Progenitor cell of endocrine pancreas (in vitro differentiated cells): ENCODE measurements around the gene DUSP11. TPM values are rescaled to one million over a fixed set of nuclear protein-coding genes. Genes with fewer than 3 reads are reported as not detected.

Experiments
- DNase-seq: peaks from one replicate; pipeline ENCODE4 v3.0.0; 2021; ENCODE audit warnings: low spot score; ENCODE audit not compliant: unreplicated experiment
- H3K27ac Mint-ChIP-seq: 2 replicates; pipeline ENCODE4 v1.8.0; 2021; ENCODE audit warnings: mild to moderate bottlenecking, moderate library complexity, mixed read lengths
- H3K27me3 Mint-ChIP-seq: 2 replicates; pipeline ENCODE4 v1.8.0; 2021; ENCODE audit warnings: mixed read lengths
- H3K36me3 Mint-ChIP-seq: 2 replicates; pipeline ENCODE4 v1.8.0; 2022; ENCODE audit warnings: mixed read lengths; ENCODE audit not compliant: insufficient read depth
- H3K4me1 Mint-ChIP-seq: 2 replicates; pipeline ENCODE4 v1.8.0; 2021; ENCODE audit warnings: low read depth, mixed read lengths
- H3K4me3 Mint-ChIP-seq: 2 replicates; pipeline ENCODE4 v1.8.0; 2021; ENCODE audit warnings: low read depth, mild to moderate bottlenecking, moderate library complexity, mixed read lengths
- H3K9me3 Mint-ChIP-seq: 2 replicates; pipeline ENCODE4 v1.8.0; 2021; ENCODE audit warnings: low read depth, mixed read lengths
- CTCF ChIP-seq: fragments of 200-600 bp; sonication (generic); IDR thresholded peaks from one replicate; pipeline ENCODE4 v1.5.0; 2021; ENCODE audit warnings: antibody characterized with exemption, mild to moderate bottlenecking; ENCODE audit not compliant: unreplicated experiment
- total RNA-seq: library from RNA; stranded (reverse); gene quantifications from 2 replicates; pipeline ENCODE4 v1.2.1, GENCODE V29; 2021

DUSP11 gene
- total RNA-seq, 1 donor from 2014 or later = 25.0 TPM

- no peak overlapping the region for H3K27ac Mint-ChIP-seq
- no peak for DNase-seq
- H3K27me3 Mint-ChIP-seq = peaks cover 28% of the 10 kb centered on the region
- H3K36me3 Mint-ChIP-seq = peaks cover 4% of the 10 kb centered on the region
- no peak overlapping the region for H3K4me3 Mint-ChIP-seq
- H3K9me3 Mint-ChIP-seq = peaks cover 7% of the 10 kb centered on the region
- TF ChIP-seq CTCF = no peak
- peaks cover 14% of the 10 kb centered on the region for H3K4me1 Mint-ChIP-seq
Observed at GRCh38 chr2:73827018-73827417, 47.1 kb upstream of the DUSP11 start.

DNA sequence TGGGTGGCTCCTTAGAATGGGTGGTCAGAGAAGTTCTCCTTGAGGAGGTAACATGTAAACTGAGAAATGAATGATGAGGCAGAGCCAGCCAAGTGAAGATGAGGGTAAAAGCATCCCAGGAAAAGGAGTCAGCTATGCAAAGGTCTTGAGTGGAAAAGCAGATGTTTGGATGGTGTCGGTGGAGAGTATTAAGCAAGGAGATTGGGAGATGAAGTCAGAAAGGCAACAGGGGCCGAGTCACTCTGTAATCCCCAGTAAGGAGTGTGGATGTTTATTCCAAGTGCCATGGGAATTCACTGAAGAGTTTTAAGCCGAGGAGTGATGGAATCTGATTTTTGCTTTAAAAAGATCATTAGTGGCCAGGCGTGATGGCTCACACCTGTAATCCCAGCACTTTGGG is 45.5 kb upstream of the DUSP11 start:
- Mint-ChIP-seq H3K4me3 (no peak overlapping the region), H3K27me3 (peaks cover 43% of the 10 kb centered on the region)

GRCh38 chr2:73823916-73824523 is 44.1 kb upstream of the DUSP11 start:
- no peak overlapping the region for H3K27ac Mint-ChIP-seq
- TF ChIP-seq CTCF = peak; percentile 89
- no peak for DNase-seq
- peaks cover 7% of the 10 kb centered on the region for H3K9me3 Mint-ChIP-seq
- H3K27me3 Mint-ChIP-seq = peaks cover 47% of the 10 kb centered on the region
- no peak overlapping the region for H3K4me3 Mint-ChIP-seq
- H3K36me3 Mint-ChIP-seq = peaks cover 3% of the 10 kb centered on the region
- peaks cover 4% of the 10 kb centered on the region for H3K4me1 Mint-ChIP-seq

More for the DNA sequence above, 45.5 kb upstream of the DUSP11 start:
- no peak for DNase-seq
- Mint-ChIP-seq H3K36me3 (peaks cover 3% of the 10 kb centered on the region), H3K4me1 (peaks cover 13% of the 10 kb centered on the region), H3K9me3 (peaks cover 7% of the 10 kb centered on the region), H3K27ac (no peak overlapping the region)
- no peak for TF ChIP-seq CTCF

DNA sequence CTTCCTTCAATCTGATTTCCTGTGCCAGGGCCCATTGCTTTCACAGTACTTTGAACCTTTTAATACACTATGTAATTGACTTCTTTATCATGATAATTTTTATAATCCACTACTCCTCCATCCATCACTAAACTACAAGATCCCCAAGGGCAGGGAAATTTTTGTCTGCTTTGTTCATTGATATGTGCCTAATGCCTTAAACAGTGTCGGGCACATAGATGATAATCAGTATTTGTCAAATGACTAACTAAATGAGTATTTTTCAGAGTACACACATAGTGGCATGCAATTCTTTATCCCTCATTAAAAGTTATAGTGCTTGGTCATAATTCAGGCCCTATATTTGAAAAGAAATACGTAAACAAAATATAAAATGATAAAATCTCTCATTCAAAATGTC is 43.5 kb upstream of the DUSP11 start:
- Mint-ChIP-seq H3K27ac (no peak overlapping the region), H3K4me3 (no peak overlapping the region), H3K36me3 (no peaks in the 10 kb centered on the region), H3K27me3 (peaks cover 48% of the 10 kb centered on the region), H3K9me3 (peaks cover 3% of the 10 kb centered on the region), H3K4me1 (no peaks in the 10 kb centered on the region)
- no peak for DNase-seq
- no peak for TF ChIP-seq CTCF

GRCh38 chr2:73822991-73823390 is 43.1 kb upstream of the DUSP11 start:
- H3K9me3 Mint-ChIP-seq = peaks cover 3% of the 10 kb centered on the region
- no peaks in the 10 kb centered on the region for H3K4me1 Mint-ChIP-seq
- no peak overlapping the region for H3K4me3 Mint-ChIP-seq
- no peaks in the 10 kb centered on the region for H3K36me3 Mint-ChIP-seq
- no peak for DNase-seq
- H3K27ac Mint-ChIP-seq = no peak overlapping the region
- no peak for TF ChIP-seq CTCF
- H3K27me3 Mint-ChIP-seq = peaks cover 48% of the 10 kb centered on the region
